Astrocyte (in vitro differentiated cells and primary cell): Measurements from ENCODE around the gene APC2. TPM values are rescaled to one million over a fixed set of nuclear protein-coding genes. Genes with fewer than 3 reads are reported as not detected.
"Not testable (repeated sequence)": the region's sequence is repeated elsewhere in the genome, so short reads cannot be mapped to it uniquely, and the experiment has no call there.

ENCODE experiments used
- DNase-seq: peaks from one replicate; pipeline ENCODE4 v3.0.0-alpha.2; 2010; ENCODE audit warnings: low read depth
- FAIRE-seq: peaks from 2 replicates; lab custom pipeline; 2011; peaks lifted over from hg19 to GRCh38; lab: Jason Lieb, UNC
- H2AFZ ChIP-seq: 2 replicates; pipeline ENCODE4 v1.6.0; 2012; ENCODE audit warnings: low read depth, low read length, inconsistent platforms
- H3K27ac ChIP-seq: 2 replicates; pipeline ENCODE4 v1.5.1; 2011; ENCODE audit warnings: low read depth, low read length, inconsistent platforms
- H3K27me3 ChIP-seq: 2 replicates; pipeline ENCODE4 v1.6.0; 2011; ENCODE audit warnings: low read length, inconsistent platforms; ENCODE audit not compliant: insufficient read depth
- H3K36me3 ChIP-seq: 2 replicates; pipeline ENCODE4 v1.5.1; 2011; ENCODE audit warnings: low read length, inconsistent platforms; ENCODE audit not compliant: insufficient read depth
- H3K4me1 ChIP-seq: 2 replicates; pipeline ENCODE4 v1.5.1; 2011; ENCODE audit warnings: low read length, inconsistent platforms; ENCODE audit not compliant: insufficient read depth
- H3K4me2 ChIP-seq: 2 replicates; pipeline ENCODE4 v1.6.0; 2012; ENCODE audit warnings: low read length, inconsistent platforms
- H3K4me3 ChIP-seq: 2 replicates; pipeline ENCODE4 v1.5.1; 2011; ENCODE audit warnings: low read depth, mild to moderate bottlenecking, low read length, inconsistent platforms; ENCODE audit not compliant: insufficient read depth
- H3K79me2 ChIP-seq: 2 replicates; pipeline ENCODE4 v1.6.0; 2012; ENCODE audit warnings: mild to moderate bottlenecking, low read length, inconsistent platforms; ENCODE audit not compliant: insufficient read depth
- H3K9ac ChIP-seq: 2 replicates; pipeline ENCODE4 v1.6.0; 2012; ENCODE audit warnings: mild to moderate bottlenecking, low read length, inconsistent platforms
- H3K9me3 ChIP-seq: 2 replicates; pipeline ENCODE4 v1.5.1; 2012; ENCODE audit warnings: low read depth, mild to moderate bottlenecking, low read length, inconsistent platforms; ENCODE audit not compliant: insufficient read depth
- H4K20me1 ChIP-seq: 2 replicates; pipeline ENCODE4 v1.6.0; 2012; ENCODE audit warnings: low read length, inconsistent platforms; ENCODE audit not compliant: insufficient read depth
- H3K27ac Mint-ChIP-seq: one replicate; pipeline ENCODE4 v1.8.0; 2021; ENCODE audit warnings: mild to moderate bottlenecking, mixed read lengths; ENCODE audit not compliant: unreplicated experiment
- H3K27me3 Mint-ChIP-seq: one replicate; pipeline ENCODE4 v1.8.0; 2021; ENCODE audit warnings: low read depth, mixed read lengths; ENCODE audit not compliant: unreplicated experiment
- H3K36me3 Mint-ChIP-seq: one replicate; pipeline ENCODE4 v1.8.0; 2021; ENCODE audit warnings: low read depth, mixed read lengths; ENCODE audit not compliant: unreplicated experiment
- H3K4me1 Mint-ChIP-seq: one replicate; pipeline ENCODE4 v1.8.0; 2021; ENCODE audit warnings: low read depth, mixed read lengths; ENCODE audit not compliant: unreplicated experiment
- H3K4me3 Mint-ChIP-seq: one replicate; pipeline ENCODE4 v1.8.0; 2021; ENCODE audit warnings: mild to moderate bottlenecking, moderate library complexity, mixed read lengths; ENCODE audit not compliant: unreplicated experiment
- H3K9me3 Mint-ChIP-seq: one replicate; pipeline ENCODE4 v1.8.0; 2021; ENCODE audit warnings: mild to moderate bottlenecking, mixed read lengths; ENCODE audit not compliant: unreplicated experiment
- EZH2 ChIP-seq: IDR thresholded peaks from 2 replicates; pipeline ENCODE4 v1.6.1; 2012; ENCODE audit warnings: mild to moderate bottlenecking, low read length, inconsistent platforms; ENCODE audit not compliant: insufficient read depth
- total RNA-seq: library from RNA; stranded (reverse); gene quantifications from 2 replicates; pipeline ENCODE4 v1.2.1, GENCODE V29; 2021
- TF ChIP-seq, protein P1 (sequence below): IDR thresholded peaks from 2 replicates; pipeline ENCODE4 v1.5.1; 2011; ENCODE audit warnings: low read depth, mild to moderate bottlenecking, inconsistent platforms, low read length, moderate library complexity; ENCODE audit not compliant: insufficient read depth

The APC2 gene
- total RNA-seq, 1 donor from 2014 or later = 7.1 TPM

DNA sequence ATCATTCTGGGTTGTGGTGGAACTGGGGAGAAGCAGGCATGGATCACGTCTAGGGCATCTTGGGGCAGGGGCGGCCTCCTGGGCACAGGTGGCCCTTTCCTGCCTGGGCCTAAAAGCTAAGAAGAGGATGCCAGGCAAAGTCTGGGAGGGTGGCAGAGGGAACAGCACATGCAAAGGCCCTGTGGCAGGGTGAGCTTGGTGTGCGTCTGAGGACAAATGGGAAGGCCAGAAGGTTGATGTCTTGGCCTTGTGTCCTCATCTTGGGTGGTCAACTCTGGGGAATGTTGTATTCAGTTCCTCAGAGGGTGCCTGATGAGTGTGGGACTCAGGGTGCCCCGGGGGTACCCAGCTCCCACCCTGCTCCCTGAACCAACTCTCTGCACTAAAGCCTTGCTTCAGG lies 68.5 kb downstream of the APC2 start:
- H2AFZ ChIP-seq = no peak overlapping the region
- FAIRE-seq (no peak), DNase-seq (no peak)
- no peaks in the 10 kb centered on the region for H3K79me2 ChIP-seq
- peaks cover 10% of the 10 kb centered on the region for H3K27me3 ChIP-seq
- no peak overlapping the region for H3K27ac ChIP-seq
- Mint-ChIP-seq H3K27me3 (peaks cover 38% of the 10 kb centered on the region), H3K36me3 (no peaks in the 10 kb centered on the region), H3K27ac (no peak overlapping the region), H3K9me3 (no peaks in the 10 kb centered on the region), H3K4me3 (no peak overlapping the region), H3K4me1 (no peaks in the 10 kb centered on the region)
- no peaks in the 10 kb centered on the region for H3K4me1 ChIP-seq
- H3K9me3 ChIP-seq = peaks cover 4% of the 10 kb centered on the region
- no peak overlapping the region for H3K4me3 ChIP-seq
- no peak overlapping the region for H3K4me2 ChIP-seq
- H3K36me3 ChIP-seq = no peaks in the 10 kb centered on the region
- H4K20me1 ChIP-seq = no peaks in the 10 kb centered on the region
- no peak overlapping the region for H3K9ac ChIP-seq
- TF ChIP-seq, protein P1, sequence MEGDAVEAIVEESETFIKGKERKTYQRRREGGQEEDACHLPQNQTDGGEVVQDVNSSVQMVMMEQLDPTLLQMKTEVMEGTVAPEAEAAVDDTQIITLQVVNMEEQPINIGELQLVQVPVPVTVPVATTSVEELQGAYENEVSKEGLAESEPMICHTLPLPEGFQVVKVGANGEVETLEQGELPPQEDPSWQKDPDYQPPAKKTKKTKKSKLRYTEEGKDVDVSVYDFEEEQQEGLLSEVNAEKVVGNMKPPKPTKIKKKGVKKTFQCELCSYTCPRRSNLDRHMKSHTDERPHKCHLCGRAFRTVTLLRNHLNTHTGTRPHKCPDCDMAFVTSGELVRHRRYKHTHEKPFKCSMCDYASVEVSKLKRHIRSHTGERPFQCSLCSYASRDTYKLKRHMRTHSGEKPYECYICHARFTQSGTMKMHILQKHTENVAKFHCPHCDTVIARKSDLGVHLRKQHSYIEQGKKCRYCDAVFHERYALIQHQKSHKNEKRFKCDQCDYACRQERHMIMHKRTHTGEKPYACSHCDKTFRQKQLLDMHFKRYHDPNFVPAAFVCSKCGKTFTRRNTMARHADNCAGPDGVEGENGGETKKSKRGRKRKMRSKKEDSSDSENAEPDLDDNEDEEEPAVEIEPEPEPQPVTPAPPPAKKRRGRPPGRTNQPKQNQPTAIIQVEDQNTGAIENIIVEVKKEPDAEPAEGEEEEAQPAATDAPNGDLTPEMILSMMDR = no peak
- no peak for TF ChIP-seq EZH2

DNA sequence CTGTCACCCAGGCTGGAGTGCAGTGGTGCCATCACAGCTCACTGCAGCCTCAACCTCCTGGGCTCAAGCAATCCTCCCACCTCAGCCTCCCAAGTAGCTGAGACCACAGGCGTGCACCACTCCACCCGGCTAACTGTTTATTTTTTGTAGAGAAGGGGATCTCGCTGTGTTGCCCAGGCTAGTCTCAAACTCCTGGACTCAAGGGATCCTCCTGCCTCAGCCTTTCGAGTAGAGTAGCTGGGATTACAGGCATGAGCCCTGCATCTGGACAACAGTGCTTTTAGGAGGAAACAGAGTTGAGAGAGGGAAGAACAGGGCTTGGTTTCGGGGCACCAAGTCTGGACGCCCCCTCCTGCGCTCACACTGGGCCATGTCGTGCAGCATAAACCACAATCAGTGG lies 69.9 kb downstream of the APC2 start:
- H3K9ac ChIP-seq, H3K4me3 ChIP-seq, H3K9me3 Mint-ChIP-seq, H3K27ac ChIP-seq, H3K27ac Mint-ChIP-seq, H3K79me2 ChIP-seq, H4K20me1 ChIP-seq, H3K36me3 ChIP-seq, H3K4me1 ChIP-seq, DNase-seq, H2AFZ ChIP-seq, H3K36me3 Mint-ChIP-seq, H3K4me2 ChIP-seq, FAIRE-seq, H3K9me3 ChIP-seq, H3K4me3 Mint-ChIP-seq, H3K4me1 Mint-ChIP-seq: not testable (repeated sequence)
- H3K27me3 Mint-ChIP-seq = peaks cover 45% of the 10 kb centered on the region
- peaks cover 19% of the 10 kb centered on the region for H3K27me3 ChIP-seq

DNA sequence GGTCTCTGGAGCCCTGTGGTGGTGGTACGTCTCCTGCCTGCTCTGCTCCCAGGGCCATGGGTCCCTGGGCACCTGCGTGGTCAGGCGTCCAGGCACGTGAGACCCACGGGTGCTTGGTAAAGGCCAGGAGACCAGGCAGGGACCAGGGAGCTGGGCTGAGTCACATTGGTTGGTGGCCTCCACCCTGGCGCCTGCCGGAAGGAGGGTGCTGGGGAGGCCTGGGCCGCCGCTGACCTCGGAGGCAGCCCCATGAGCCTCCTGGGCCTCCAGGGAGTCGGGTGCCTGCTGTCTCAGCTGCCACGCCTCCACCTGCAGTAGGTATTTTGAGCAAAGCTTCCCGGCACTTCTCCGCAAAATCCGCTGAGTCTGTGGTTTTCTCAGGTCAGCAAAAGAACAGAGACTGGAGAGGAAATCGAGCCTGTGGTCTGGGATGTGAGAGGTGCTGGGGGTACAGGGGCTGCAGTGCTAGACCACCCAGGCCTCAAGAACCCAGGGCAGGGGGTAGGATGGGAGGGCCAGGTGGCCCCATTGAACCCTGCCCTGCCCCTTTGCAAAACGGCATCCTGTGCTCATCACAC lies 70.4 kb downstream of the APC2 start:
- Mint-ChIP-seq H3K4me1 (no peaks in the 10 kb centered on the region), H3K4me3 (no peak overlapping the region), H3K27me3 (peaks cover 46% of the 10 kb centered on the region), H3K9me3 (peaks cover 4% of the 10 kb centered on the region), H3K36me3 (no peaks in the 10 kb centered on the region), H3K27ac (no peak overlapping the region)
- Histone ChIP-seq H3K4me1 (no peaks in the 10 kb centered on the region), H3K27ac (no peak overlapping the region), H3K4me2 (no peak overlapping the region), H2AFZ (no peak overlapping the region), H4K20me1 (peaks cover 7% of the 10 kb centered on the region), H3K4me3 (no peak overlapping the region), H3K79me2 (no peaks in the 10 kb centered on the region), H3K36me3 (no peaks in the 10 kb centered on the region), H3K9ac (no peak overlapping the region), H3K9me3 (peaks cover 7% of the 10 kb centered on the region), H3K27me3 (peaks cover 24% of the 10 kb centered on the region)
- TF ChIP-seq, protein P1 = no peak
- no peak for TF ChIP-seq EZH2
- DNase-seq = no peak
- no peak for FAIRE-seq
